ENCODE results near the gene KLHL17. TPM values are rescaled to one million over a fixed set of nuclear protein-coding genes. Genes with fewer than 3 reads are reported as not detected.

Gene KLHL17
- total and polyA plus RNA-seq, 2 experiments from 2014 or later: 5.5 to 19.2 TPM

GRCh38 chr1:928825-929661 lies 31.3 kb upstream of the KLHL17 start:
- TF ChIP-seq EZH2 (IDR thresholded peaks at IDR 0.05; ENCODE audit: insufficient read depth, poor library complexity, severe bottlenecking) (no peak), EZH2phosphoT487 (IDR thresholded peaks at IDR 0.05; ENCODE audit: insufficient read depth, low read depth) (no peak)
- no peak overlapping the region for H3K27ac ChIP-seq
- in situ Hi-C loops (cut with MboI): no loop called here
- H3K79me2 ChIP-seq (ENCODE audit: insufficient read depth): peaks cover 39% of the 10 kb centered on the region
- no peaks in the 10 kb centered on the region for H3K9me2 ChIP-seq (ENCODE audit: insufficient read depth)
- H2AFZ ChIP-seq: no peak overlapping the region
- no peaks in the 10 kb centered on the region for H4K20me1 ChIP-seq (ENCODE audit: insufficient read depth)
- H3K4me3 ChIP-seq: no peak overlapping the region
- no peaks in the 10 kb centered on the region for H3K9me3 ChIP-seq (ENCODE audit: low read depth)
- no peak for DNase-seq
- H3K27me3 ChIP-seq (replicated peaks; ENCODE audit: insufficient read depth): no peaks in the 10 kb centered on the region
- no peaks in the 10 kb centered on the region for H3K36me3 ChIP-seq (ENCODE audit: low read depth)
- 0 out of 2 replicates have a peak, but pooled peaks cover 6% of the 10 kb centered on the region for H3K4me1 ChIP-seq (ENCODE audit: insufficient read depth)
- H3K9ac ChIP-seq: no peak overlapping the region
- WGBS, 2 experiments (ENCODE audit: low coverage in 1 of 2, low lambda C conversion rate in 2 of 2, missing lambda C conversion rate in 2 of 2): 52 to 58% methylated on average over 38 to 40 of the region's 40 CpGs
- H3K4me2 ChIP-seq (ENCODE audit: unreplicated experiment): no peak overlapping the region
- no peaks in the 10 kb centered on the region; the same call in 1 of the 2 replicates for H3F3A ChIP-seq (ENCODE audit: insufficient read depth)

GRCh38 chr1:929712-930632 lies 30.4 kb upstream of the KLHL17 start:
- no peak overlapping the region for H3K4me3 ChIP-seq
- H4K20me1 ChIP-seq (ENCODE audit: insufficient read depth): no peaks in the 10 kb centered on the region
- WGBS, 2 experiments (ENCODE audit: low coverage in 1 of 2, low lambda C conversion rate in 2 of 2, missing lambda C conversion rate in 2 of 2): 93 to 95% methylated on average over 29 to 40 of the region's 40 CpGs
- no peaks in the 10 kb centered on the region; the same call in 1 of the 2 replicates for H3F3A ChIP-seq (ENCODE audit: insufficient read depth)
- H3K9me2 ChIP-seq (ENCODE audit: insufficient read depth): no peaks in the 10 kb centered on the region
- DNase-seq: no peak
- 0 out of 2 replicates have a peak, but pooled peaks cover 6% of the 10 kb centered on the region for H3K4me1 ChIP-seq (ENCODE audit: insufficient read depth)
- no peak overlapping the region for H3K9ac ChIP-seq
- no peaks in the 10 kb centered on the region for H3K27me3 ChIP-seq (replicated peaks; ENCODE audit: insufficient read depth)
- no peak overlapping the region for H3K27ac ChIP-seq
- no peaks in the 10 kb centered on the region for H3K36me3 ChIP-seq (ENCODE audit: low read depth)
- H3K9me3 ChIP-seq (ENCODE audit: low read depth): no peaks in the 10 kb centered on the region
- H3K4me2 ChIP-seq (ENCODE audit: unreplicated experiment): no peak overlapping the region
- no peak overlapping the region for H2AFZ ChIP-seq
- TF ChIP-seq EZH2phosphoT487 (IDR thresholded peaks at IDR 0.05; ENCODE audit: insufficient read depth, low read depth): no peak
- no peak for TF ChIP-seq EZH2 (IDR thresholded peaks at IDR 0.05; ENCODE audit: insufficient read depth, poor library complexity, severe bottlenecking)
- peaks cover 39% of the 10 kb centered on the region for H3K79me2 ChIP-seq (ENCODE audit: insufficient read depth)
- in situ Hi-C loops (cut with MboI): no loop called here

- Histone ChIP-seq H3K36me3 (ENCODE audit: low read depth) (no peaks in the 10 kb centered on the region), H3K9me3 (ENCODE audit: low read depth) (no peaks in the 10 kb centered on the region), H3K27me3 (replicated peaks; ENCODE audit: insufficient read depth) (no peaks in the 10 kb centered on the region), H2AFZ (no peak overlapping the region), H3K27ac (no peak overlapping the region), H4K20me1 (ENCODE audit: insufficient read depth) (no peaks in the 10 kb centered on the region), H3K4me1 (ENCODE audit: insufficient read depth) (0 out of 2 replicates have a peak, but pooled peaks cover 6% of the 10 kb centered on the region), H3F3A (ENCODE audit: insufficient read depth) (no peaks in the 10 kb centered on the region; the same call in 1 of the 2 replicates), H3K4me3 (no peak overlapping the region), H3K4me2 (ENCODE audit: unreplicated experiment) (no peak overlapping the region), H3K9ac (no peak overlapping the region), H3K9me2 (ENCODE audit: insufficient read depth) (no peaks in the 10 kb centered on the region), H3K79me2 (ENCODE audit: insufficient read depth) (peaks cover 35% of the 10 kb centered on the region)
- WGBS, 2 experiments (ENCODE audit: low coverage in 1 of 2, low lambda C conversion rate in 2 of 2, missing lambda C conversion rate in 2 of 2): 78 to 82% methylated on average over 15 to 18 of the region's 18 CpGs
- TF ChIP-seq EZH2phosphoT487 (IDR thresholded peaks at IDR 0.05; ENCODE audit: insufficient read depth, low read depth): no peak
- no peak for TF ChIP-seq EZH2 (IDR thresholded peaks at IDR 0.05; ENCODE audit: insufficient read depth, poor library complexity, severe bottlenecking)
- in situ Hi-C loops (cut with MboI): no loop called here
- DNase-seq: no peak
Observed at GRCh38 chr1:930633-931138, 29.7 kb upstream of the KLHL17 start.

Data from GM23248 (cell line).